ENCODE measurements around the gene NUP50.
"Not testable (repeated sequence)": the region's sequence is repeated elsewhere in the genome, so short reads cannot be mapped to it uniquely, and the experiment has no call there.

NUP50 gene

GRCh38 chr22:45162531-45162930 is 1.2 kb upstream of the NUP50 start:
- no peak for DNase-seq

DNA sequence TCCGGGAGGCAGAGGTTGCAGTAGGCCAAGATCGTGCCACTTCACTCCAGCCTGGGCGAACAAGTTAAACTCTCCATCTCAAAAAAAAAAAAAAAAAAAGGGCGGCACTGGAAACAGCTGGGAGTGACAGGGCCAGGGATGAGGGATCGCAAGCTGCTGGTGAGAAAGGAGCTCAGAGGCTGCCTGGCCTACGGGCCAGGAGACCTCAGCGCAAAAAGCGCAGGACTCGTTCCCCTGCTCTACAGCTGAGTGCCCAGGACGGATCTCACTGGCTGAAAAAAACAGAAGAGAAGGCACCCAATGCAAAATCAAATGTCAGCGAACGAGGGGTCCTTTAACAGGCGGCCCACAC is 650 bp upstream of the NUP50 start:
- DNase-seq = no peak

DNA sequence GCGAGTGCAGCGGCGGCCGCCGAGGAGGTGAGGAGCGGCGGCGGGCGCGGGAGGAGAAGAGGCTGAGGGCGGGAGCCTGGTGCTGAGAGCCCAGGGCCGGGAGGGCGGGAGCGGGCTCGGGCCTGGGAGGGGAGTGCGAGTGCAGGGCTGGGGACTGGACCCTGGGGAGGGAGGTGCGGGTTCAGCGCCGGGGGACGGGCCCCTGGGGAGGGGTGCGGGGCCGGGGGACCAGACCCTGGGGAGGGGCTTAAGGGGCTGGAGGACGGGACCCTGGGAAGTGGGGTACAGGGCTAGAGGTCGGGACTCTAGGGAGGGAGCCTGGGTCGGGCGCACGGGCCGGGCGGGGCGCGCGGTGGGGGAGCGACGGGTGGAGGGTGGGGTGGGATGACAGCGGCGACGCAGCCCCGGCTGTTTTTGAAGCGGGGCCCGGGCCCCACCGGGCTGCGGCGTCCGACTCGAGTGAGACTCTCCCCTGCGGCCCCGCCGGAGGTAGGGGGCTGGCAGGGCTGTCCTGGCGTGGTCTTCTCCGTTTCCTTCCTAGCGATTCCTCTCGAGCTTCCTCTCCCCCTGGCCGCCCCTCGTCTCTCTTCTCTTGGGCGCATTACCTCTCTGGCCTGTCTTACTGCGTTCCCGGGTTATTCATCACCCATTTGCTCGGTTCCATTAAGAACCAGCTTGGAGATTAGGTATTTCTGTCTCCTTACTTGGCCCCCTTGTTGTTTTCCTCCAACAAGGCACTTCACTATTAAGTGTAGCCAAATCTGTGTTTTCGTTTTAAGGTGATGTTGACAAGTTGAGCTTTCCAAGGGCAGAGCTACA is 754 bp downstream of the NUP50 start:
- DNase-seq = no peak

DNA sequence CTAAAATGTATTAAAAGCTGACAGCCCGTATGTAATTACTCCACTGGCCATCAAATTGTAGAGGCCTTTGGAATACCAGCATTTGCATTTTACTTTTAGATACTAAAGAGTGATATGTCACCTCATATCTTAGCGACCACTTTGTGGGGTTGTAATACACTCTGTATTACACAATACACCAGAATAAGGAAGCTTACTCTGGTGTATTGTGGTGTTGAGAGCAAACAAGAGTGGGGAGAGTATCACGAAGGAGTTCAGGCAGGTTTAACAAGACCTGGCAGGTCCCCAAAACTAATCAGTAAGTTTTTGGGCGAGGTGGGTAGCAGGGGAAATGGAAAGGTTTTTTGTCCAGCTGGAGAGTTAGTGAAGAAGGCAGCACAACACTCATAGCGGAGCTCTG is 3.2 kb downstream of the NUP50 start:
- no peak for DNase-seq

DNA sequence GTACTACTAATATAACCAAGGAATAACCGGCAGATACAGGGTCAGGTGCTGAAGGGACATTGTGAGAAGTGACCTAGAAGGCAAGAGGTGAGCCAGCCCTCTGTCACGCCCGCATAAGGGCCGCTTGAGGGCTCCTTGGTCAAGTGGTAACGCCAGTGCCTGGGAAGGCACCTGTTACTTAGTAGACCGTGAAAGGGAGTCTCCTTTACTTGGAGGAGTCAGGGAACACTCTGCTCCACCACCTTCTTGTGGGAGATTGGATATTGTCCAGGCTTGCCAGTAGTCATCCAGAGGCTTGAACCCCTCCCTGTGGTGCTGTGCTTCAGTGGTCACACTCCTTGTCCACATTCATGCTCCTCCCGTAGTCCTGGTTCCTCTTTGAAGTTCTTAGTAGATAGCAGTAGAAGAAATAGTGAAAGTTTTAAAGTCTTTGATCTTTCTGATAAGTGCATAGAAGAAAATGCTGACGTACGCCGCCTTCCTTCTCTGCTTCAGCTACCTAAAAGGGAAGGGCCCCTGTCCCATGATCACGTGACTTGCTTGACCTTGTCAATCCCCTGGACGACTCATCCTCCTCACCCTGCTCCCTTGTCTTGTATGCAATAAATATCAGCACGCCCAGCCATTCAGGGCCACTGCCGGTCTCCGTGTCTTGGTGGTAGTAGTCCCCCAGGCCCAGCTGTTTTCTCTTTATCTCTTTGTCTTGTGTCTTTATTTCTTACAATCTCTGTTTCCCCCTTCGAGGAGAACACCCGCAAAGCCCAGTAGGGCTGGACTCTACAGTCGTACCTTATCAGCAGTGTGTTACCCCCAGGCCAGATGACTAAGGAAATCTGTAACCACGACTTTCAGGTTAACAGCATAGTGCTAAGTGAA is 6.1 kb downstream of the NUP50 start:
- no peak for DNase-seq

- no peak for DNase-seq
Measured at GRCh38 chr22:45171830-45172229, 8.1 kb downstream of the NUP50 start.

GRCh38 chr22:45172881-45173585 is 9.3 kb downstream of the NUP50 start:
- DNase-seq = no peak

- no peak for DNase-seq
Measured at GRCh38 chr22:45179276-45180049, 15.7 kb downstream of the NUP50 start.

DNA sequence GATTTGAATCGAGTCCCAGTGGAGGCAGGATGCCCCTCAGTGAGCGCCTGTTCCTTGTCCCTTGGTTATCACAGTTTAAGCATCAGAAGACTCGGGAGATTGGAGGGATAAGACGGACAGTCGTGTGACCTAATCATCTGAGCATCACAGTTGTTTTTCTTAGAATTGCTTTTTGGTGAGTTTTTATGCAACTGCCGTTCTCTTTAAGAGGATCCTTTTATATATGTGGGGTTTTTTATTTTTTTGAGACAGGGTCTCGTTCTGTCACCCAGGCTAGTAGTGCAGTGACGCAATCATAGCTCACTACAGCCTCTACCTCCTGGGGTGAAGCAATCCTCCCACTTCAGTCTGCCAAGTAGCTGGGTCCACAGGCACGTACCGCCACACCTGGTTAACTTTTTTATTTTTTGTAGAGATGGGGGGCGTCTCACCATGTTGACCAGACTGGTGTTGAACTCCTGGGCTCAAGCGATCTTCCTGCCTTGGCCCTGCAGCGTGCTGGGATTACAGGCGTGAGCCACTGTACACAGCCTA is 16.5 kb downstream of the NUP50 start:
- no peak for DNase-seq

DNA sequence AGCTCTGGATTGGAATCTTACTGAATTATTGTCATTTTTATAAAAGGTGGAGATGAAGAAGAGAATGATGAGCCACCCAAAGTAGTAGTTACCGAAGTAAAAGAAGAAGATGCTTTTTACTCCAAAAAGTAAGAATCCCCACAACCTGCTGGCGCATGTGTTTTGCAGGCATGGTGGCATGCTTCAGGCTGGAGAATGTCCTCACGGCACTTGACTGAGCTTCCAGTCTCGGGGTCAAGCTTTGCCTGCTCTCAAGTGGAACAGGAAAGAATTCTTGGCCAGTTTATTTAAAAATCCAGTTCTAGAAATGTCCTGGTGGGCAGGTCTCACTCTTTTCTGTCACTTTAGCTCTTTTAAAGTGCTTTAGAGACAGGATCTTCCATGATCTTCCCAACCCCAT is 17.5 kb downstream of the NUP50 start:
- DNase-seq = no peak

- DNase-seq = no peak
Measured at GRCh38 chr22:45181766-45182165, 18.0 kb downstream of the NUP50 start.

GRCh38 chr22:45183974-45184373 is 20.2 kb downstream of the NUP50 start:
- no peak for DNase-seq

GRCh38 chr22:45185718-45186514 is 22.2 kb downstream of the NUP50 start:
- no peak for DNase-seq

GRCh38 chr22:45187891-45188290 is 24.2 kb downstream of the NUP50 start:
- DNase-seq = no peak

- DNase-seq = no peak
Measured at GRCh38 chr22:45188779-45189178, 25.1 kb downstream of the NUP50 start.

GRCh38 chr22:45190202-45190872 is 26.6 kb downstream of the NUP50 start:
- DNase-seq = no peak

DNA sequence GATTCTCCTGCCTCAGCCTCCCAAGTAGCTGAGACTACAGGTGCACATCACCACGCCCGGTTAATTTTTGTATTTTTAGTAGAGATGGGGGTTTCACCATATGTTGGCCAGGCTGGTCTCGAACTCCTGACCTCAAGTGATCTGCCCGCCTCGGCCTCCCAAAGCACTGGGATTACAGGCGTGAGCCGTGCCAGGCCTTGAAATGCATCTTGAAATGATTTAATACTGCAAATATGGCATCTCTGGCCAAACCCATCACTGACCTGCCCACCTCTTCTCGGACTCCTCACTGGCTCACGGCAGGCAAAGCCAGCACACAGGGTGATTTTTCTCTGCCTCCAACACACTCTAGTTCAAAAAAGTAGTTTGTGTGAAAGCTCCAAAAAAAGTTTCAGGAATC is 28.0 kb downstream of the NUP50 start:
- DNase-seq = not testable (repeated sequence)

DNA sequence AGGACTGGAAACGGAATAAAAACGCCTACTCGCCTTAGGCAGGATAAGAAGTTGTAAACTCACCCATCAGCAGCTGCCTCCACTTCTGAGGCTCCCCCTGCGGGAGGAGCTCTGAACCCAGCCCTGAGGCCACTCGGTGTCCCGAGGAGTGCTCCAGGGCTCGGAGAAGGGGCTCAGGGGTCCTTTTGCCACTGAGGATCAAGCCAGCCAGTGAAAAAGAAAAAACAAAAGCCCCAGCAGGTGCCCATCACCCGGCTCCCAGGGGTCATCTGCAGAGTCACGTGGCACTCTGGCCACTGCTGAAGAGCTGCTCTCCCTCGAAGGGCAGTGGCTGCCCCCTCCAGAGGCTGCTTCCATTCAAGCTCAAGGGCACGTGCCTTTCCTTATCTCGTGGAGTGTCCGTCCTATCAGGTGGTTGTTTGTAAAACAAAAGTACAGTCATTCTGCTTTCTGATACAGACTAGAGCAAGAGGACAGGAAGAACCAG is 29.0 kb downstream of the NUP50 start:
- no peak for DNase-seq

GRCh38 chr22:45194686-45195085 is 31.0 kb downstream of the NUP50 start:
- DNase-seq = no peak

GRCh38 chr22:45195616-45196015 is 31.9 kb downstream of the NUP50 start:
- DNase-seq = no peak

DNA sequence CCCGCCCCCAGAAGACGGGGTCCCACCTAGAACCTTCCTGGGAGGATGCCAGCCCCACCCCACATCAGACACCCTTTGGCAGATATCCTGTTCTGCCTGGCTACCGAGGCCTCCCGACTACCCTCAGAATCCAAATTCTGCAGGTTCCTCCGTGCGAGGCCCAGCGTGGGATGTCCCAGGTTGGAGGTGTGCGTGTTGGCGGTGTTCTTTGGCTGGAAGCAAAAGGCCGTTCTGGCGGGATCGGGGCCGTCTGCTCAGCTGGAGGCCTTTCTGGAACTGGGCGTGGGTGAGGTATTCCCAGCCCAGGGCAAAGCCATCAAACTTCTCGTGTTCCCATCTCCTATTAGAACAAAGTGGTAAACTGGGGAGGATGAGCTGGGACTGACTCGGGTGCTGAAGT is 32.6 kb downstream of the NUP50 start:
- no peak for DNase-seq

All from KG1 (cell line).